MV-4-11 (cell line): ENCODE measurements around the gene C9orf78.

Source experiments
- DNase-seq: peaks from one replicate; lab custom pipeline; 2025; lab: John Stamatoyannopoulos, UW

C9orf78 gene

GRCh38 chr9:129835128-129835859 lies at the start of gene C9orf78, which contains the start of gene USP20:
Gene C9orf78, minus strand, starts transcription at chr9:129835275. Its CDS starts 54 bp downstream, at chr9:129835221.
Gene USP20, plus strand, starts transcription at chr9:129835458. Its CDS starts 17,098 bp downstream, at chr9:129852556.
- peak; percentile 90 for DNase-seq

GRCh38 chr9:129884220-129885017 lies 49.3 kb upstream of the C9orf78 start:
- peak; percentile 91 for DNase-seq

- DNase-seq: no peak
Measured at GRCh38 chr9:129881547-129882324, 46.7 kb upstream of the C9orf78 start.

- no peak for DNase-seq
Measured at GRCh38 chr9:129880654-129881546, 45.8 kb upstream of the C9orf78 start.

- no peak for DNase-seq
Measured at GRCh38 chr9:129879991-129880653, 45.0 kb upstream of the C9orf78 start.

- DNase-seq: no peak
Measured at GRCh38 chr9:129879103-129879699, 44.1 kb upstream of the C9orf78 start.

- no peak for DNase-seq
Measured at GRCh38 chr9:129878291-129878690, 43.2 kb upstream of the C9orf78 start.

GRCh38 chr9:129876815-129877214 lies 41.7 kb upstream of the C9orf78 start:
- no peak for DNase-seq

GRCh38 chr9:129875687-129876395 lies 40.8 kb upstream of the C9orf78 start:
- no peak for DNase-seq

- no peak for DNase-seq
Measured at GRCh38 chr9:129875181-129875611, 40.1 kb upstream of the C9orf78 start.

GRCh38 chr9:129874261-129875101 lies 39.4 kb upstream of the C9orf78 start:
- DNase-seq: no peak

- DNase-seq: no peak
Measured at GRCh38 chr9:129873563-129874190, 38.6 kb upstream of the C9orf78 start.

GRCh38 chr9:129871046-129871445 lies 36.0 kb upstream of the C9orf78 start:
- DNase-seq: no peak

- no peak for DNase-seq
Measured at GRCh38 chr9:129869585-129870501, 34.8 kb upstream of the C9orf78 start.

- DNase-seq: no peak
Measured at GRCh38 chr9:129868872-129869486, 33.9 kb upstream of the C9orf78 start.

- no peak for DNase-seq
Measured at GRCh38 chr9:129868023-129868871, 33.2 kb upstream of the C9orf78 start.
